Activated T-cell treated with anti-CD3 and anti-CD28 coated beads, Interleukin-2, amount 50 U/mL, for 48 hours (primary cell): ENCODE data around the gene SHLD2.
"Not testable (repeated sequence)": the region's sequence is repeated elsewhere in the genome, so short reads cannot be mapped to it uniquely, and the experiment has no call there.

Source experiments
- DNase-seq, 2 experiments: peaks; one replicate each; pipeline ENCODE4 v3.0.0-alpha.2; 2020

Gene SHLD2

GRCh38 chr10:87084291-87084782 is 10.7 kb upstream of the SHLD2 start:
- DNase-seq, result not testable (repeated sequence)

- DNase-seq, result no peak
These were observed 9.5 kb upstream of the SHLD2 start for GRCh38 chr10:87085537-87085936.

GRCh38 chr10:87089746-87090145 is 5.3 kb upstream of the SHLD2 start:
- no peak for DNase-seq

- DNase-seq, result no peak
These were observed 4.2 kb upstream of the SHLD2 start for GRCh38 chr10:87090779-87091178.

GRCh38 chr10:87092376-87092860 is 2.6 kb upstream of the SHLD2 start:
- DNase-seq, result no peak

GRCh38 chr10:87092861-87093631 is 2.0 kb upstream of the SHLD2 start:
- peak in 1 of 2 experiments; percentile 44 for DNase-seq

- DNase-seq, result peak; percentile 83 to 86
These were observed 1.2 kb upstream of the SHLD2 start for GRCh38 chr10:87093632-87094372.

- DNase-seq, result peak; percentile 84 to 87
These were observed 385 bp downstream of the SHLD2 start for GRCh38 chr10:87095236-87095945.

GRCh38 chr10:87101996-87102395 is 7.0 kb downstream of the SHLD2 start:
- no peak for DNase-seq

GRCh38 chr10:87104727-87105126 is 9.7 kb downstream of the SHLD2 start:
- DNase-seq, result not testable (repeated sequence)

- no peak for DNase-seq
These were observed 10.6 kb downstream of the SHLD2 start for GRCh38 chr10:87105446-87106124.

- not testable (repeated sequence) for DNase-seq
These were observed 23.1 kb downstream of the SHLD2 start for GRCh38 chr10:87118122-87118521.

- DNase-seq, result not testable (repeated sequence)
These were observed 24.0 kb downstream of the SHLD2 start for GRCh38 chr10:87119029-87119428.

- DNase-seq, result not testable (repeated sequence)
These were observed 28.3 kb downstream of the SHLD2 start for GRCh38 chr10:87123351-87123750.

GRCh38 chr10:87127048-87127447 is 32.0 kb downstream of the SHLD2 start:
- not testable (repeated sequence) for DNase-seq

GRCh38 chr10:87127607-87128156 is 32.7 kb downstream of the SHLD2 start:
- not testable (repeated sequence) for DNase-seq

- DNase-seq, result not testable (repeated sequence)
These were observed 37.2 kb downstream of the SHLD2 start for GRCh38 chr10:87132176-87132575.

GRCh38 chr10:87133936-87134335 is 38.9 kb downstream of the SHLD2 start:
- not testable (repeated sequence) for DNase-seq

- not testable (repeated sequence) for DNase-seq
These were observed 39.4 kb downstream of the SHLD2 start for GRCh38 chr10:87134440-87134839.

GRCh38 chr10:87137478-87137877 is 42.5 kb downstream of the SHLD2 start:
- DNase-seq, result not testable (repeated sequence)

GRCh38 chr10:87142230-87143108 is 47.5 kb downstream of the SHLD2 start:
- not testable (repeated sequence) for DNase-seq
